OCI-LY7 (cell line): ENCODE results near the gene DCP2.

Experiments used
- CTCF ChIP-seq: fragments of 200-600 bp; sonication (generic); conservative IDR thresholded peaks from 2 replicates; pipeline ENCODE4 v1.5.1; 2014; ENCODE audit warnings: mild to moderate bottlenecking, antibody characterized with exemption, low read length, moderate library complexity, mixed read lengths
- EZH2phosphoT487 ChIP-seq: fragments of 200-600 bp; sonication (generic); IDR thresholded peaks from 2 replicates; pipeline ENCODE4 v1.6.1; 2018; ENCODE audit warnings: low read depth, borderline replicate concordance, mild to moderate bottlenecking, mixed run types, antibody characterized with exemption, low read length, moderate library complexity, mixed read lengths

GRCh38 chr5:113029614-113030013, 53.0 kb downstream of the DCP2 start:
- TF ChIP-seq CTCF: no peak
- no peak for TF ChIP-seq EZH2phosphoT487
